GM23338 (cell line): ENCODE data around the gene GOLGA6C.

Source experiments
- EZH2 ChIP-seq: fragments of 200-600 bp; sonication (generic); IDR thresholded peaks from one replicate; pipeline ENCODE4 v1.8.0; 2017; ENCODE audit warnings: antibody characterized with exemption, mild to moderate bottlenecking, low read depth; ENCODE audit not compliant: unreplicated experiment
- JUNB ChIP-seq: IDR thresholded peaks from one replicate; pipeline ENCODE4 v1.6.1; 2016; ENCODE audit warnings: antibody characterized with exemption; ENCODE audit not compliant: unreplicated experiment
- POLR2AphosphoS5 ChIP-seq: IDR thresholded peaks from 2 replicates; pipeline ENCODE4 v1.6.1; 2016; ENCODE audit warnings: antibody characterized with exemption, low read depth
- ZNF331 ChIP-seq: fragments of 250-450 bp; sonication (Bioruptor Pico); IDR thresholded peaks from 2 replicates; pipeline ENCODE4 v1.5.0; 2020; ENCODE audit warnings: low read depth, mild to moderate bottlenecking, moderate library complexity
- TF ChIP-seq, protein P1 (sequence below), 2 experiments: fragments of 200-600 bp in 1 of 2; sonication (generic) in 1 of 2; conservative IDR thresholded peaks; 2 replicates each; pipeline versions ENCODE4 v1.5.1 to v1.6.1; 2016 to 2017; ENCODE audit warnings: antibody characterized with exemption in 2 of 2, low read depth in 2 of 2, mild to moderate bottlenecking in 2 of 2, moderate library complexity in 1 of 2
- TF ChIP-seq, protein P2 (sequence below): IDR thresholded peaks from one replicate; pipeline ENCODE4 v1.6.1; 2018; ENCODE audit warnings: antibody characterized with exemption; ENCODE audit not compliant: unreplicated experiment

DNA sequence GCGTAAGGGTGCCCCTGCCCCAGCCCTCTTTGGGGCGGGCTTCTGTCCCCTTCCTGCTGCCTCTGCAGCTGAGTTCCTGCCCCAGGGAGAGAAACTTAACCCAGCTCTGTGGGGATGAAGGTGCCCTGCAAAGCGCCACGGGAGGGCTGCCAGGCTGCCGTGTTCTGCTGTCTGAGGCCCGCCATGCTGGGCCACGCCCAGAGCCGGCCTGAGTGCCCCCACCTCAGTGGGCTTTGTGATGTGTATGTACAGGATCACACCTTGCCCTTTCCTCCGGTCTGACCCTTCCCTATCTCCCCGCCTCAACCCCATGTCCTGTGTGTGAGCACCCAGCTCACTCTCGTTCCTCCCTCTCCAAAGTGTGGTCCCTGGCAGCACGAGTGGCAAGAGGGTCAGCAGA, 33.9 kb upstream of the GOLGA6C start:
- no peak for TF ChIP-seq EZH2
- TF ChIP-seq, protein P1, sequence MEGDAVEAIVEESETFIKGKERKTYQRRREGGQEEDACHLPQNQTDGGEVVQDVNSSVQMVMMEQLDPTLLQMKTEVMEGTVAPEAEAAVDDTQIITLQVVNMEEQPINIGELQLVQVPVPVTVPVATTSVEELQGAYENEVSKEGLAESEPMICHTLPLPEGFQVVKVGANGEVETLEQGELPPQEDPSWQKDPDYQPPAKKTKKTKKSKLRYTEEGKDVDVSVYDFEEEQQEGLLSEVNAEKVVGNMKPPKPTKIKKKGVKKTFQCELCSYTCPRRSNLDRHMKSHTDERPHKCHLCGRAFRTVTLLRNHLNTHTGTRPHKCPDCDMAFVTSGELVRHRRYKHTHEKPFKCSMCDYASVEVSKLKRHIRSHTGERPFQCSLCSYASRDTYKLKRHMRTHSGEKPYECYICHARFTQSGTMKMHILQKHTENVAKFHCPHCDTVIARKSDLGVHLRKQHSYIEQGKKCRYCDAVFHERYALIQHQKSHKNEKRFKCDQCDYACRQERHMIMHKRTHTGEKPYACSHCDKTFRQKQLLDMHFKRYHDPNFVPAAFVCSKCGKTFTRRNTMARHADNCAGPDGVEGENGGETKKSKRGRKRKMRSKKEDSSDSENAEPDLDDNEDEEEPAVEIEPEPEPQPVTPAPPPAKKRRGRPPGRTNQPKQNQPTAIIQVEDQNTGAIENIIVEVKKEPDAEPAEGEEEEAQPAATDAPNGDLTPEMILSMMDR (conservative IDR thresholded peaks at IDR 0.05; ENCODE audit: low read depth in 2 of 2), result no peak
- TF ChIP-seq POLR2AphosphoS5, result no peak
- TF ChIP-seq, protein P2, sequence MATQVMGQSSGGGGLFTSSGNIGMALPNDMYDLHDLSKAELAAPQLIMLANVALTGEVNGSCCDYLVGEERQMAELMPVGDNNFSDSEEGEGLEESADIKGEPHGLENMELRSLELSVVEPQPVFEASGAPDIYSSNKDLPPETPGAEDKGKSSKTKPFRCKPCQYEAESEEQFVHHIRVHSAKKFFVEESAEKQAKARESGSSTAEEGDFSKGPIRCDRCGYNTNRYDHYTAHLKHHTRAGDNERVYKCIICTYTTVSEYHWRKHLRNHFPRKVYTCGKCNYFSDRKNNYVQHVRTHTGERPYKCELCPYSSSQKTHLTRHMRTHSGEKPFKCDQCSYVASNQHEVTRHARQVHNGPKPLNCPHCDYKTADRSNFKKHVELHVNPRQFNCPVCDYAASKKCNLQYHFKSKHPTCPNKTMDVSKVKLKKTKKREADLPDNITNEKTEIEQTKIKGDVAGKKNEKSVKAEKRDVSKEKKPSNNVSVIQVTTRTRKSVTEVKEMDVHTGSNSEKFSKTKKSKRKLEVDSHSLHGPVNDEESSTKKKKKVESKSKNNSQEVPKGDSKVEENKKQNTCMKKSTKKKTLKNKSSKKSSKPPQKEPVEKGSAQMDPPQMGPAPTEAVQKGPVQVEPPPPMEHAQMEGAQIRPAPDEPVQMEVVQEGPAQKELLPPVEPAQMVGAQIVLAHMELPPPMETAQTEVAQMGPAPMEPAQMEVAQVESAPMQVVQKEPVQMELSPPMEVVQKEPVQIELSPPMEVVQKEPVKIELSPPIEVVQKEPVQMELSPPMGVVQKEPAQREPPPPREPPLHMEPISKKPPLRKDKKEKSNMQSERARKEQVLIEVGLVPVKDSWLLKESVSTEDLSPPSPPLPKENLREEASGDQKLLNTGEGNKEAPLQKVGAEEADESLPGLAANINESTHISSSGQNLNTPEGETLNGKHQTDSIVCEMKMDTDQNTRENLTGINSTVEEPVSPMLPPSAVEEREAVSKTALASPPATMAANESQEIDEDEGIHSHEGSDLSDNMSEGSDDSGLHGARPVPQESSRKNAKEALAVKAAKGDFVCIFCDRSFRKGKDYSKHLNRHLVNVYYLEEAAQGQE, result no peak
- no peak for TF ChIP-seq ZNF331 (CRISPR knock-in tag)
- TF ChIP-seq JUNB, result no peak
